K562 (cell line): Measurements from ENCODE around the gene ZFPM1.

ENCODE experiments used
- SIN3A ChIP-seq, 2 experiments: fragments of 150-350 bp in 1 of 2; IDR thresholded peaks; 2 replicates each; pipeline ENCODE4 v1.6.1; 2011 to 2016; ENCODE audit warnings: borderline replicate concordance in 2 of 2, low read depth in 2 of 2, low read length in 2 of 2, mild to moderate bottlenecking in 2 of 2, moderate library complexity in 2 of 2; ENCODE audit not compliant: control insufficient read depth in 1 of 2
- TF ChIP-seq, protein P1 (sequence below): sonication (generic); formaldehyde crosslinking; IDR thresholded peaks from 2 replicates; pipeline ENCODE4 v1.5.0; 2020; ENCODE audit warnings: missing genetic modification reagents
- TF ChIP-seq, protein P2 (sequence below), 3 experiments: IDR thresholded peaks in 2 of 3; conservative IDR thresholded peaks in 1 of 3; 2 replicates each; pipeline ENCODE4 v1.5.1; 2011 to 2012; ENCODE audit warnings: low read length in 3 of 3, mild to moderate bottlenecking in 3 of 3, control low read depth in 2 of 3, improper control_type of control experiment in 1 of 3, inconsistent platforms in 1 of 3, low read depth in 1 of 3, mixed read lengths in 1 of 3, moderate library complexity in 1 of 3; ENCODE audit not compliant: insufficient read depth in 2 of 3

DNA sequence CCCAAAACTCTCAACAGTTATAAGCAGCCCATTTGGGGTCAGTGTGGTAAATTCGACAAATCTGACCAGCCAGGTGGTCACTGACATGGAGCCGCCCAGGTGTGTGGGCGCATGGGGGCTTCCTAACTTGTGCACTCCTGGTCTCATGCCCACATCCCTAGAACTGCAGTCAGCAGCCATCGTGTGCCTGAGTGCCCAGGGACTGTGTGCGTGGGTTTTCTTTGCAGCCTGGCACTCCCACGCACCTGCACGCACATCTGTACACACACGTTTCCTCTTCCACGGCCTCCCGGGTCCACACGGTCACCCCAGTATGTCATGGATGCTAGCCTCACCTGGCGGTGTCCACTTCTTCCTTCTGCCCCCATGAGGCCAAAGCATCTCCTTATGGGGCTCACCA, 78.3 kb downstream of the ZFPM1 start:
- TF ChIP-seq, protein P1, sequence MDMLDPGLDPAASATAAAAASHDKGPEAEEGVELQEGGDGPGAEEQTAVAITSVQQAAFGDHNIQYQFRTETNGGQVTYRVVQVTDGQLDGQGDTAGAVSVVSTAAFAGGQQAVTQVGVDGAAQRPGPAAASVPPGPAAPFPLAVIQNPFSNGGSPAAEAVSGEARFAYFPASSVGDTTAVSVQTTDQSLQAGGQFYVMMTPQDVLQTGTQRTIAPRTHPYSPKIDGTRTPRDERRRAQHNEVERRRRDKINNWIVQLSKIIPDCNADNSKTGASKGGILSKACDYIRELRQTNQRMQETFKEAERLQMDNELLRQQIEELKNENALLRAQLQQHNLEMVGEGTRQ (CRISPR knock-in tag) = no peak
- TF ChIP-seq SIN3A (IDR thresholded peaks at IDR 0.05; ENCODE audit: borderline replicate concordance in 2 of 2, control insufficient read depth in 1 of 2, low read depth in 2 of 2, low read length in 2 of 2) = no peak
- TF ChIP-seq, protein P2, sequence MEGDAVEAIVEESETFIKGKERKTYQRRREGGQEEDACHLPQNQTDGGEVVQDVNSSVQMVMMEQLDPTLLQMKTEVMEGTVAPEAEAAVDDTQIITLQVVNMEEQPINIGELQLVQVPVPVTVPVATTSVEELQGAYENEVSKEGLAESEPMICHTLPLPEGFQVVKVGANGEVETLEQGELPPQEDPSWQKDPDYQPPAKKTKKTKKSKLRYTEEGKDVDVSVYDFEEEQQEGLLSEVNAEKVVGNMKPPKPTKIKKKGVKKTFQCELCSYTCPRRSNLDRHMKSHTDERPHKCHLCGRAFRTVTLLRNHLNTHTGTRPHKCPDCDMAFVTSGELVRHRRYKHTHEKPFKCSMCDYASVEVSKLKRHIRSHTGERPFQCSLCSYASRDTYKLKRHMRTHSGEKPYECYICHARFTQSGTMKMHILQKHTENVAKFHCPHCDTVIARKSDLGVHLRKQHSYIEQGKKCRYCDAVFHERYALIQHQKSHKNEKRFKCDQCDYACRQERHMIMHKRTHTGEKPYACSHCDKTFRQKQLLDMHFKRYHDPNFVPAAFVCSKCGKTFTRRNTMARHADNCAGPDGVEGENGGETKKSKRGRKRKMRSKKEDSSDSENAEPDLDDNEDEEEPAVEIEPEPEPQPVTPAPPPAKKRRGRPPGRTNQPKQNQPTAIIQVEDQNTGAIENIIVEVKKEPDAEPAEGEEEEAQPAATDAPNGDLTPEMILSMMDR (IDR thresholded peaks at IDR 0.05 in 2 of 3, conservative IDR thresholded peaks at IDR 0.05 in 1 of 3; ENCODE audit: insufficient read depth in 2 of 3, low read depth in 1 of 3, low read length in 3 of 3) = no peak
